CD14-positive monocyte (primary cell): ENCODE data around the gene SULT1B1. TPM values are rescaled to one million over a fixed set of nuclear protein-coding genes. Genes with fewer than 3 reads are reported as not detected.

Experiments used
- DNase-seq, 3 donors: peaks; one replicate each; pipeline ENCODE4 v3.0.0-alpha.2; 2011 to 2022
- H2AFZ ChIP-seq: 2 replicates; pipeline ENCODE4 v1.6.0; 2012; ENCODE audit warnings: mild to moderate bottlenecking, low read depth, low read length, inconsistent platforms; ENCODE audit not compliant: insufficient read depth, poor library complexity, severe bottlenecking
- H3K27ac ChIP-seq, 2 donors: 1 replicate in 1 of 2; 2 replicates in 1 of 2; pipeline ENCODE4 v1.5.1; 2012 to 2013; ENCODE audit warnings: low read length in 2 of 2, control low read depth in 1 of 2, inconsistent platforms in 1 of 2, low read depth in 1 of 2, mild to moderate bottlenecking in 1 of 2
- H3K27me3 ChIP-seq, 2 donors: one replicate each; pipeline versions ENCODE4 v1.6.0 to v1.6.1; 2011 to 2013; ENCODE audit warnings: low read length in 2 of 2; ENCODE audit not compliant: control insufficient read depth in 2 of 2, insufficient read depth in 2 of 2
- H3K36me3 ChIP-seq, 2 donors: replicated peaks in 1 of 2; 1 replicate in 1 of 2; 2 replicates in 1 of 2; pipeline versions ENCODE4 v1.5.1 to v1.6.1; 2012 to 2013; ENCODE audit warnings: low read length in 2 of 2, control low read depth in 1 of 2, inconsistent platforms in 1 of 2, mild to moderate bottlenecking in 1 of 2; ENCODE audit not compliant: insufficient read depth in 2 of 2, control insufficient read depth in 1 of 2
- H3K4me1 ChIP-seq, 2 donors: 1 replicate in 1 of 2; 2 replicates in 1 of 2; pipeline versions ENCODE4 v1.5.1 to v1.6.1; 2012 to 2013; ENCODE audit warnings: low read length in 2 of 2, control low read depth in 1 of 2, inconsistent platforms in 1 of 2, mild to moderate bottlenecking in 1 of 2, moderate library complexity in 1 of 2; ENCODE audit not compliant: insufficient read depth in 2 of 2, control insufficient read depth in 1 of 2
- H3K4me2 ChIP-seq: replicated peaks from 2 replicates; pipeline ENCODE3; 2012; ENCODE audit warnings: low read length, moderate library complexity, mild to moderate bottlenecking; ENCODE audit not compliant: poor library complexity, severe bottlenecking; ENCODE audit errors: extremely low read depth
- H3K4me3 ChIP-seq, 3 experiments: fragments of 200-600 bp in 1 of 3; sonication (generic) in 1 of 3; replicated peaks in 1 of 3; 1 replicate in 2 of 3; 2 replicates in 1 of 3; pipeline ENCODE4 v1.5.1; 2011 to 2013; ENCODE audit warnings: low read length in 3 of 3, mild to moderate bottlenecking in 3 of 3, control low read depth in 2 of 3, low read depth in 2 of 3, inconsistent platforms in 1 of 3, moderate library complexity in 1 of 3
- H3K79me2 ChIP-seq: 2 replicates; pipeline ENCODE4 v1.6.0; 2012; ENCODE audit warnings: mild to moderate bottlenecking, control low read depth, inconsistent platforms, low read length, moderate library complexity; ENCODE audit not compliant: insufficient read depth
- H3K9ac ChIP-seq: 2 replicates; pipeline ENCODE4 v1.6.0; 2017; ENCODE audit warnings: low read length, mild to moderate bottlenecking; ENCODE audit not compliant: insufficient read depth, poor library complexity, severe bottlenecking
- H3K9me3 ChIP-seq, 2 donors: replicated peaks in 1 of 2; 1 replicate in 1 of 2; 2 replicates in 1 of 2; pipeline versions ENCODE4 v1.5.1 to v1.6.1; 2012 to 2013; ENCODE audit warnings: low read length in 2 of 2, control low read depth in 1 of 2; ENCODE audit not compliant: control insufficient read depth in 1 of 2, insufficient read depth in 1 of 2
- H4K20me1 ChIP-seq: 2 replicates; pipeline ENCODE4 v1.6.0; 2012; ENCODE audit warnings: mild to moderate bottlenecking, low read length, control low read depth, moderate library complexity; ENCODE audit not compliant: insufficient read depth
- H3K27ac Mint-ChIP-seq, 7 donors: one replicate each; pipeline ENCODE4 v1.8.0; 2020; ENCODE audit warnings: mild to moderate bottlenecking in 7 of 7, mixed read lengths in 7 of 7, moderate library complexity in 6 of 7, inconsistent platforms in 2 of 7
- H3K27me3 Mint-ChIP-seq, 3 donors: one replicate each; pipeline ENCODE4 v1.8.0; 2021 to 2022; ENCODE audit warnings: low read depth in 3 of 3, mild to moderate bottlenecking in 3 of 3, mixed read lengths in 3 of 3, moderate library complexity in 3 of 3, inconsistent platforms in 1 of 3
- H3K36me3 Mint-ChIP-seq, 2 donors: one replicate each; pipeline ENCODE4 v1.8.0; 2020; ENCODE audit warnings: mixed read lengths in 2 of 2, inconsistent platforms in 1 of 2, mild to moderate bottlenecking in 1 of 2
- H3K4me1 Mint-ChIP-seq: one replicate; pipeline ENCODE4 v1.8.0; 2020; ENCODE audit warnings: mild to moderate bottlenecking, mixed read lengths
- H3K4me3 Mint-ChIP-seq, 2 donors: one replicate each; pipeline ENCODE4 v1.8.0; 2020; ENCODE audit warnings: mild to moderate bottlenecking in 2 of 2, mixed read lengths in 2 of 2, moderate library complexity in 1 of 2
- H3K9me3 Mint-ChIP-seq, 7 donors: one replicate each; pipeline ENCODE4 v1.8.0; 2020 to 2022; ENCODE audit warnings: mixed read lengths in 7 of 7, mild to moderate bottlenecking in 6 of 7, moderate library complexity in 6 of 7, inconsistent platforms in 2 of 7
- CTCF ChIP-seq: fragments of 200-600 bp; IDR thresholded peaks from one replicate; pipeline ENCODE4 v1.8.0; 2022; ENCODE audit warnings: antibody characterized with exemption, mild to moderate bottlenecking
- WGBS: methylation state at CpG from one replicate; pipeline ENCODE4 v1.1.5; 2013; ENCODE audit warnings: missing lambda C conversion rate; ENCODE audit not compliant: insufficient coverage; 5-methylcytosine and 5-hydroxymethylcytosine counted together
- intact Hi-C, 2 donors: fragments of 100-400 bp; cut with micrococcal nuclease; formaldehyde crosslinking; loops; one replicate each; pipeline versions ENCODE4 v1.15.0 to v1.15.1; 2023
- polyA plus RNA-seq, 3 donors: library from polyadenylated mRNA; depleted of rRNA in 1 of 3; unstranded in 2 of 3; stranded (reverse) in 1 of 3; fragments of 300-500 nt in 2 of 3; fragments of >200 nt in 1 of 3; fragmentation: Illumina TruSeq in 2 of 3; gene quantifications; 1 replicate in 2 of 3; 2 replicates in 1 of 3; pipeline ENCODE4 v1.2.3, GENCODE V29; 2012 to 2021

The SULT1B1 gene
- polyA plus RNA-seq, 3 donors, result 3.4 to 15.6 (median 11.2) TPM

- peak overlapping the region; percentile 4 for H3K4me2 ChIP-seq
- peak overlapping the region; percentile 93 to 98 (median 97) for H3K27ac Mint-ChIP-seq
- H3K4me3 ChIP-seq, result no peak overlapping the region
- no peaks in the 10 kb centered on the region for H3K27me3 ChIP-seq
- TF ChIP-seq CTCF, result no peak
- H3K36me3 ChIP-seq, result no peaks in the 10 kb centered on the region
- no peaks in the 10 kb centered on the region for H4K20me1 ChIP-seq
- DNase-seq, result peak in 2 of 3 donors; percentile 5 to 7
- no peak overlapping the region for H3K4me3 Mint-ChIP-seq
- H3K9me3 ChIP-seq, result peaks cover 0 to 14% of the 10 kb centered on the region in 2 donors
- H3K27ac ChIP-seq, result peak overlapping the region; percentile 73 to 88
- H3K4me1 Mint-ChIP-seq, result peaks cover 27% of the 10 kb centered on the region
- no peaks in the 10 kb centered on the region for H3K27me3 Mint-ChIP-seq
- H3K4me1 ChIP-seq, result peaks cover 24 to 30% of the 10 kb centered on the region in 2 donors
- H3K9me3 Mint-ChIP-seq, result peaks cover 0 to 10% (median 5%) of the 10 kb centered on the region in 7 donors
- intact Hi-C loops, result no loop called here
- no peak overlapping the region for H2AFZ ChIP-seq
- no peaks in the 10 kb centered on the region for H3K36me3 Mint-ChIP-seq
- H3K9ac ChIP-seq, result peak overlapping the region; percentile 28
- no peaks in the 10 kb centered on the region for H3K79me2 ChIP-seq
- WGBS, result 76% methylated on average over 3 of the region's 4 CpGs
These were observed 46.3 kb downstream of the SULT1B1 start for GRCh38 chr4:69714086-69714485.

GRCh38 chr4:69713593-69713992 is 46.8 kb downstream of the SULT1B1 start:
- H3K4me1 Mint-ChIP-seq, result peaks cover 22% of the 10 kb centered on the region
- no peaks in the 10 kb centered on the region for H3K27me3 Mint-ChIP-seq
- peaks cover 0 to 10% (median 5%) of the 10 kb centered on the region in 7 donors for H3K9me3 Mint-ChIP-seq
- Histone ChIP-seq H3K79me2 (no peaks in the 10 kb centered on the region), H3K9me3 (peaks cover 0 to 14% of the 10 kb centered on the region in 2 donors), H3K27me3 (no peaks in the 10 kb centered on the region), H3K36me3 (no peaks in the 10 kb centered on the region), H2AFZ (no peak overlapping the region), H3K9ac (peak overlapping the region; percentile 28), H3K4me1 (peaks cover 20 to 25% of the 10 kb centered on the region in 2 donors), H4K20me1 (no peaks in the 10 kb centered on the region), H3K27ac (peak overlapping the region; percentile 73 to 88), H3K4me3 (no peak overlapping the region), H3K4me2 (peak overlapping the region; percentile 4)
- no peak for TF ChIP-seq CTCF
- WGBS, result no CpG with 5 or more reads among the region's 2 CpGs
- H3K36me3 Mint-ChIP-seq, result no peaks in the 10 kb centered on the region
- H3K4me3 Mint-ChIP-seq, result no peak overlapping the region
- DNase-seq, result peak; percentile 76 to 93 (median 88)
- intact Hi-C loops, result no loop called here
- peak overlapping the region; percentile 93 to 98 (median 97) for H3K27ac Mint-ChIP-seq
